Measurements from ENCODE around the gene NT5DC1. TPM values are rescaled to one million over a fixed set of nuclear protein-coding genes. Genes with fewer than 3 reads are reported as not detected.

Gene NT5DC1
- total RNA-seq, 1 experiment from 2014 or later: 27.6 TPM

DNA sequence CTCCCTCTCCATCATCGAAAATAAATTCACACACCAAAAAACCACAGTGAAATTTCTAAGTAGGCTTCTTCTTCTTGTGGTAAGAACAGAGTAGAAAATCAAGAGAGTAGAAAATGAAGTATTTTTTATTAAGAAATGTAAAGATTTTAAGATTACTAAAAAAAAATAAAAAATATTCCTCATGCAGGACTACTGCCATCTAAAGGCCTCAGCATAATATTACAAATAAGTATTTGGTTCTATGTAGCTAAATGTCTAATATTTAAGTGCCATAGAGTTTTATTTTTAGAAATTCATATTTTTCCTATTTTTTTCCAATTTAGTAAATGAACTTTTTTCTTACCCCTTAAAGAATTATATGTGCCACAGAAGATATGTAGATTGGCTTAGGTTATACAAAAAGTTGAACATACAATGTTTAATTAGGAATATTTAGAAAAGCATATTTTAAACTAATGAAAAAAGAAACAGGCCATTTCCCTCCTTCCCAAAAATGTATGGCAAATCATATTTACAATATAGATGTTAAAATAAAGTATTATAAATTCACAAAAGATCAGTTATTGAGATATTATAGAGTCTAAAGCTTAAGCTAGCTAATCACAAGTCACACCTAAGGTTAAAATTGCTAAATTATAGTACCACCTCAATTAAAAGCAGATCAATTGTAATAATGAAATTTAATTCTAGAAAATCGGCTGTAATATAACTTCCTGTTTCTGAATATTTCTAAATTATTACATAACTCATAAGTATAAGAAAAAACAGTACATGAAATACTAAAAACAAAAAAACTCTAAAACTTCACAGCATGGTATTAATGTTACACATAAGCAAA, 3.5 kb upstream of the NT5DC1 start:
- H3K36me3 Mint-ChIP-seq (ENCODE audit: insufficient read depth, unreplicated experiment): peaks cover 5% of the 10 kb centered on the region
- no TSS peak for BruUV-seq (replicated peaks)
- TF ChIP-seq, protein P1, sequence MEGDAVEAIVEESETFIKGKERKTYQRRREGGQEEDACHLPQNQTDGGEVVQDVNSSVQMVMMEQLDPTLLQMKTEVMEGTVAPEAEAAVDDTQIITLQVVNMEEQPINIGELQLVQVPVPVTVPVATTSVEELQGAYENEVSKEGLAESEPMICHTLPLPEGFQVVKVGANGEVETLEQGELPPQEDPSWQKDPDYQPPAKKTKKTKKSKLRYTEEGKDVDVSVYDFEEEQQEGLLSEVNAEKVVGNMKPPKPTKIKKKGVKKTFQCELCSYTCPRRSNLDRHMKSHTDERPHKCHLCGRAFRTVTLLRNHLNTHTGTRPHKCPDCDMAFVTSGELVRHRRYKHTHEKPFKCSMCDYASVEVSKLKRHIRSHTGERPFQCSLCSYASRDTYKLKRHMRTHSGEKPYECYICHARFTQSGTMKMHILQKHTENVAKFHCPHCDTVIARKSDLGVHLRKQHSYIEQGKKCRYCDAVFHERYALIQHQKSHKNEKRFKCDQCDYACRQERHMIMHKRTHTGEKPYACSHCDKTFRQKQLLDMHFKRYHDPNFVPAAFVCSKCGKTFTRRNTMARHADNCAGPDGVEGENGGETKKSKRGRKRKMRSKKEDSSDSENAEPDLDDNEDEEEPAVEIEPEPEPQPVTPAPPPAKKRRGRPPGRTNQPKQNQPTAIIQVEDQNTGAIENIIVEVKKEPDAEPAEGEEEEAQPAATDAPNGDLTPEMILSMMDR (IDR thresholded peaks at IDR 0.05; ENCODE audit: unreplicated experiment): peak; percentile 64
- peaks cover 16% of the 10 kb centered on the region for H3K9me3 Mint-ChIP-seq (ENCODE audit: unreplicated experiment)
- ChIA-PET POLR2A (interaction anchor here (0.6 to 2.1 kb wide), 4 partner anchors 36 to 118 kb away, joined by 3 to 10 read pairs (median 6); partner anchors contain the start of gene FRK), CTCF (interaction anchor here (0.6 to 3.7 kb wide), 21 partner anchors 10 to 229 kb away, joined by 3 to 88 read pairs (median 7); partner anchors contain the start of gene FRK)
- H3K4me3 Mint-ChIP-seq (ENCODE audit: unreplicated experiment): no peak overlapping the region
- H3K27ac Mint-ChIP-seq (ENCODE audit: low read depth, unreplicated experiment): no peak overlapping the region
- intact Hi-C loops (cut with micrococcal nuclease): loop anchor here (1.0 to 5.0 kb wide), 2 partner anchors 86 to 1350 kb away; no protein-coding TSS in a partner anchor
- no peaks in the 10 kb centered on the region for H3K27me3 Mint-ChIP-seq (ENCODE audit: insufficient read depth, unreplicated experiment)
- no peak for DNase-seq (ENCODE audit: unreplicated experiment)
- peaks cover 10% of the 10 kb centered on the region for H3K4me1 Mint-ChIP-seq (ENCODE audit: insufficient read depth, unreplicated experiment)

DNA sequence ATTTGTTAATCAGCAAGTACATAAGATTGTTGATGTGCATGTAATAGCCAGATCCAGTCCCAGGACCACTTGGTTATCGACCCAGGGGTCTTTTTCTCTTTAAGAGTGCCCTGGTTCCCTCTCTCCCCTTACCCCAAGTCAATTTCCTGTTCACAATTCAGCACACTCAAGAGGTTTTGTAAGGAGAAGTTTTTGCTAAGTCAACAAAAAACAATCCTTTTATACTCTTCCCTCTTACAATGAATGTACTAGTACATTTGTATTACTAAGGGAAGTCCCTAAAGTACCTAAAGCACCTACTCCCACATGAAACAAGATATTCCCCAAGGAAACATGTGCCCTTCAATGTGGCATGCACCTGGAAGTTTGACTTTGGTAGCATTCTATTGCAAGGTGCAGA, 1.6 kb upstream of the NT5DC1 start:
- H3K4me3 Mint-ChIP-seq (ENCODE audit: unreplicated experiment): no peak overlapping the region
- no peak for DNase-seq (ENCODE audit: unreplicated experiment)
- H3K27ac Mint-ChIP-seq (ENCODE audit: low read depth, unreplicated experiment): no peak overlapping the region
- peaks cover 5% of the 10 kb centered on the region for H3K36me3 Mint-ChIP-seq (ENCODE audit: insufficient read depth, unreplicated experiment)
- peaks cover 16% of the 10 kb centered on the region for H3K9me3 Mint-ChIP-seq (ENCODE audit: unreplicated experiment)
- ChIA-PET CTCF (interaction anchor here (0.6 to 0.7 kb wide), 2 partner anchors 14 to 121 kb away, joined by 3 to 4 read pairs; no protein-coding TSS in a partner anchor), POLR2A (interaction anchor here (1.5 kb wide), 1 partner anchor 86 kb away, joined by 4 read pairs; no protein-coding TSS in a partner anchor)
- no TSS peak for BruUV-seq (replicated peaks)
- intact Hi-C loops (cut with micrococcal nuclease): loop anchor here (5.0 kb wide), 1 partner anchor 1352 kb away; no protein-coding TSS in a partner anchor
- TF ChIP-seq, protein P1 (IDR thresholded peaks at IDR 0.05; ENCODE audit: unreplicated experiment): no peak
- H3K4me1 Mint-ChIP-seq (ENCODE audit: insufficient read depth, unreplicated experiment): peaks cover 17% of the 10 kb centered on the region
- H3K27me3 Mint-ChIP-seq (ENCODE audit: insufficient read depth, unreplicated experiment): no peaks in the 10 kb centered on the region

DNA sequence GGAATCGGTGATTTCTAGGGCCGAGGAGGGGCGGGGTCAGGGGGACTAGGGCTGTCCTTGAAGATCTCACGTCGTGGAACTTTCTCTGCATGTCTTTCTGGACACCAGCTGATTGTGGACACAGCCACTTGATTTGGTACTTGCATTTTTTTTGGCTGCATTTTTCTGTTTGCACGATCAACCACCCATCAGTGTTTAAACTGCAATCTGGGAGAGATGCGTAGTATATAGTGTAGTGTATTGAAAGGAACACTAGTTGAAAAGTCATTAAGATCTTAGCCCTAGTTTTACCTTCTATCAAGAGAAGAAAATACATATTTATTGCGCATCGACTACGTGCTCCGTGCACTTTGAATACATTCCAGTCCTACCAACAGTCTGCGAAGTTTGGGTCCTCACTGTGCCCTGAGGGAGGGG, 657 bp downstream of the NT5DC1 start:
- TF ChIP-seq, protein P1 (IDR thresholded peaks at IDR 0.05; ENCODE audit: unreplicated experiment): no peak
- H3K27me3 Mint-ChIP-seq (ENCODE audit: insufficient read depth, unreplicated experiment): no peaks in the 10 kb centered on the region
- BruUV-seq (replicated peaks): no TSS peak
- ChIA-PET CTCF (interaction anchor here (0.6 to 3.5 kb wide), 15 partner anchors 11 to 131 kb away, joined by 3 to 32 read pairs (median 3); partner anchors contain the start of gene FRK), POLR2A (interaction anchor here (0.5 to 3.5 kb wide), 26 partner anchors 9 to 579 kb away, joined by 3 to 66 read pairs (median 4); partner anchors contain the start of genes COL10A1, DSE, FRK and TSPYL1)
- peaks cover 23% of the 10 kb centered on the region for H3K4me1 Mint-ChIP-seq (ENCODE audit: insufficient read depth, unreplicated experiment)
- H3K4me3 Mint-ChIP-seq (ENCODE audit: unreplicated experiment): peak overlapping the region; percentile 93
- DNase-seq (ENCODE audit: unreplicated experiment): no peak
- intact Hi-C loops (cut with micrococcal nuclease): loop anchor here (1.0 kb wide), 1 partner anchor 41 kb away; the partner anchor contains the start of gene FRK
- H3K36me3 Mint-ChIP-seq (ENCODE audit: insufficient read depth, unreplicated experiment): peaks cover 5% of the 10 kb centered on the region
- H3K9me3 Mint-ChIP-seq (ENCODE audit: unreplicated experiment): no peaks in the 10 kb centered on the region
- H3K27ac Mint-ChIP-seq (ENCODE audit: low read depth, unreplicated experiment): peak overlapping the region; percentile 71

DNA sequence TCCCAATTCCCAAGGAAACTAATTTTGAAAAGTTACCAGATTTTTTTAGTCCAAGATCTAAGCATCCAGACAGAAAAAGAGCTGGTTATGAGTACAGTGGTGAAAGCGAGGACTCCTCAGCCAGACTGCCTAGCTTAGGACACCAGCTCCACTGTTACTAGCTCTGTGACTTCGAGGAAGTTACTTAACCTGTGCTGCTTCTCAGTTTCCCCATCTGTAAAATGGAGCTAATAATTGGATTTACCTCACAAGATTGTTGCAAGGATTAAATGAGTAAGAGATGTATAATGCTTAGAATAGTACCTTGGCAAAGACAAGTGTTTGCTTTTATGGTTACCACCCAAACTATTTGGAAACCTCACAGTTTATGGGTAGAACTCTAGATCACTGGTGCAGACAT, 1.1 kb downstream of the NT5DC1 start:
- BruUV-seq (replicated peaks): no TSS peak
- Mint-ChIP-seq H3K9me3 (ENCODE audit: unreplicated experiment) (no peaks in the 10 kb centered on the region), H3K36me3 (ENCODE audit: insufficient read depth, unreplicated experiment) (peaks cover 5% of the 10 kb centered on the region), H3K4me1 (ENCODE audit: insufficient read depth, unreplicated experiment) (peaks cover 23% of the 10 kb centered on the region), H3K27ac (ENCODE audit: low read depth, unreplicated experiment) (peak overlapping the region; percentile 71), H3K4me3 (ENCODE audit: unreplicated experiment) (peak overlapping the region; percentile 93), H3K27me3 (ENCODE audit: insufficient read depth, unreplicated experiment) (no peaks in the 10 kb centered on the region)
- no peak for DNase-seq (ENCODE audit: unreplicated experiment)
- TF ChIP-seq, protein P1 (IDR thresholded peaks at IDR 0.05; ENCODE audit: unreplicated experiment): no peak
- POLR2A ChIA-PET: interaction anchor here (0.5 to 3.5 kb wide), 16 partner anchors 10 to 459 kb away, joined by 3 to 66 read pairs (median 7); partner anchors contain the start of genes FRK, TSPYL1 and TSPYL4
- CTCF ChIA-PET: interaction anchor here (0.6 to 3.5 kb wide), 10 partner anchors 10 to 167 kb away, joined by 3 to 32 read pairs (median 3); partner anchors contain the start of gene FRK
- intact Hi-C loops (cut with micrococcal nuclease): loop anchor here (1.0 kb wide), 1 partner anchor 41 kb away; the partner anchor contains the start of gene FRK

Data from MCF 10A (cell line).